ENCODE measurements around the gene C3orf52.

C3orf52 gene

GRCh38 chr3:112132554-112132953, 46.4 kb downstream of the C3orf52 start:
- ATAC-seq (ENCODE audit: low read depth): no peak
- H3K4me3 Mint-ChIP-seq: peak overlapping the region; percentile 90

GRCh38 chr3:112132975-112133448, 46.8 kb downstream of the C3orf52 start, which contains the start of gene GCSAM:
Gene GCSAM (minus strand): TSS chr3:112133248. CDS start chr3:112133120, 128 bp downstream.
- peak; percentile 77 for ATAC-seq (ENCODE audit: low read depth)
- Mint-ChIP-seq H3K9me3 (no peaks in the 10 kb centered on the region), H3K4me1 (peaks cover 38% of the 10 kb centered on the region), H3K27ac (peak within 1 kb of the TSS; percentile 92), H3K27me3 (no peaks in the 10 kb centered on the region), H3K4me3 (peak within 1 kb of the TSS; percentile 90), H3K36me3 (no peaks in the 10 kb centered on the region)
- DNase-seq (ENCODE audit: low spot score in 2 of 2): peak; percentile 43 to 67

More at GRCh38 chr3:112132554-112132953, 46.4 kb downstream of the C3orf52 start:
- no peak for DNase-seq (ENCODE audit: low spot score in 2 of 2)
- Mint-ChIP-seq H3K27me3 (no peaks in the 10 kb centered on the region), H3K9me3 (no peaks in the 10 kb centered on the region), H3K27ac (peak overlapping the region; percentile 92), H3K36me3 (no peaks in the 10 kb centered on the region), H3K4me1 (peaks cover 43% of the 10 kb centered on the region)

- H3K4me3 Mint-ChIP-seq: peak overlapping the region; percentile 90
- H3K9me3 Mint-ChIP-seq: no peaks in the 10 kb centered on the region
- no peak for ATAC-seq (ENCODE audit: low read depth)
- H3K27me3 Mint-ChIP-seq: no peaks in the 10 kb centered on the region
- H3K36me3 Mint-ChIP-seq: no peaks in the 10 kb centered on the region
- peak overlapping the region; percentile 92 for H3K27ac Mint-ChIP-seq
- no peak for DNase-seq (ENCODE audit: low spot score in 2 of 2)
- peaks cover 35% of the 10 kb centered on the region for H3K4me1 Mint-ChIP-seq
Measured at GRCh38 chr3:112133626-112134334, 47.6 kb downstream of the C3orf52 start.

GRCh38 chr3:112134335-112135124, 48.3 kb downstream of the C3orf52 start:
- no peak overlapping the region for H3K4me3 Mint-ChIP-seq
- no peaks in the 10 kb centered on the region for H3K9me3 Mint-ChIP-seq
- DNase-seq (ENCODE audit: low spot score in 2 of 2) (no peak), ATAC-seq (ENCODE audit: low read depth) (no peak)
- no peaks in the 10 kb centered on the region for H3K36me3 Mint-ChIP-seq
- peak overlapping the region; percentile 92 for H3K27ac Mint-ChIP-seq
- peaks cover 29% of the 10 kb centered on the region for H3K4me1 Mint-ChIP-seq
- no peaks in the 10 kb centered on the region for H3K27me3 Mint-ChIP-seq

- ATAC-seq (ENCODE audit: low read depth) (no peak), DNase-seq (ENCODE audit: low spot score in 2 of 2) (no peak)
- Mint-ChIP-seq H3K36me3 (no peaks in the 10 kb centered on the region), H3K27me3 (no peaks in the 10 kb centered on the region), H3K27ac (no peak overlapping the region), H3K4me1 (peaks cover 17% of the 10 kb centered on the region), H3K9me3 (no peaks in the 10 kb centered on the region), H3K4me3 (no peak overlapping the region)
Measured at GRCh38 chr3:112136046-112136445, 49.9 kb downstream of the C3orf52 start.

GRCh38 chr3:112136959-112137693, 50.9 kb downstream of the C3orf52 start:
- ATAC-seq (ENCODE audit: low read depth): no peak
- no peak overlapping the region for H3K4me3 Mint-ChIP-seq

GRCh38 chr3:112137781-112138180, 51.6 kb downstream of the C3orf52 start:
- no peaks in the 10 kb centered on the region for H3K36me3 Mint-ChIP-seq
- no peak overlapping the region for H3K4me3 Mint-ChIP-seq
- H3K4me1 Mint-ChIP-seq: peaks cover 12% of the 10 kb centered on the region
- DNase-seq (ENCODE audit: low spot score in 2 of 2) (no peak), ATAC-seq (ENCODE audit: low read depth) (no peak)
- H3K27ac Mint-ChIP-seq: no peak overlapping the region
- no peaks in the 10 kb centered on the region for H3K27me3 Mint-ChIP-seq
- H3K9me3 Mint-ChIP-seq: no peaks in the 10 kb centered on the region

More at GRCh38 chr3:112136959-112137693, 50.9 kb downstream of the C3orf52 start:
- no peaks in the 10 kb centered on the region for H3K36me3 Mint-ChIP-seq
- peak overlapping the region; percentile 49 for H3K27ac Mint-ChIP-seq
- H3K27me3 Mint-ChIP-seq: no peaks in the 10 kb centered on the region
- peaks cover 14% of the 10 kb centered on the region for H3K4me1 Mint-ChIP-seq
- DNase-seq (ENCODE audit: low spot score in 2 of 2): no peak
- no peaks in the 10 kb centered on the region for H3K9me3 Mint-ChIP-seq

- Mint-ChIP-seq H3K27me3 (no peaks in the 10 kb centered on the region), H3K9me3 (peaks cover 1% of the 10 kb centered on the region), H3K4me3 (no peak overlapping the region), H3K4me1 (peaks cover 11% of the 10 kb centered on the region), H3K27ac (no peak overlapping the region), H3K36me3 (no peaks in the 10 kb centered on the region)
- DNase-seq (ENCODE audit: low spot score in 2 of 2): no peak
- no peak for ATAC-seq (ENCODE audit: low read depth)
Measured at GRCh38 chr3:112138219-112138969, 52.2 kb downstream of the C3orf52 start.

- peaks cover 10% of the 10 kb centered on the region for H3K4me1 Mint-ChIP-seq
Measured at GRCh38 chr3:112140584-112140983, 54.4 kb downstream of the C3orf52 start.

GRCh38 chr3:112141293-112141692, 55.1 kb downstream of the C3orf52 start:
- Mint-ChIP-seq H3K27ac (no peak overlapping the region), H3K9me3 (peaks cover 3% of the 10 kb centered on the region), H3K4me3 (no peak overlapping the region), H3K36me3 (no peaks in the 10 kb centered on the region), H3K27me3 (no peaks in the 10 kb centered on the region), H3K4me1 (peaks cover 10% of the 10 kb centered on the region)
- ATAC-seq (ENCODE audit: low read depth) (no peak), DNase-seq (ENCODE audit: low spot score in 2 of 2) (no peak)

More at GRCh38 chr3:112140584-112140983, 54.4 kb downstream of the C3orf52 start:
- H3K27me3 Mint-ChIP-seq: no peaks in the 10 kb centered on the region
- no peak for ATAC-seq (ENCODE audit: low read depth)
- no peak for DNase-seq (ENCODE audit: low spot score in 2 of 2)
- H3K9me3 Mint-ChIP-seq: peaks cover 3% of the 10 kb centered on the region
- H3K4me3 Mint-ChIP-seq: no peak overlapping the region
- H3K27ac Mint-ChIP-seq: no peak overlapping the region
- no peaks in the 10 kb centered on the region for H3K36me3 Mint-ChIP-seq

- H3K36me3 Mint-ChIP-seq: peaks cover 3% of the 10 kb centered on the region
- H3K4me3 Mint-ChIP-seq: peak overlapping the region; percentile 0
- peaks cover 8% of the 10 kb centered on the region for H3K9me3 Mint-ChIP-seq
- DNase-seq (ENCODE audit: low spot score in 2 of 2) (no peak), ATAC-seq (ENCODE audit: low read depth) (peak; percentile 32)
- H3K27ac Mint-ChIP-seq: no peak overlapping the region
- peaks cover 7% of the 10 kb centered on the region for H3K4me1 Mint-ChIP-seq
- H3K27me3 Mint-ChIP-seq: no peaks in the 10 kb centered on the region
Measured at GRCh38 chr3:112143251-112143650, 57.1 kb downstream of the C3orf52 start.

GRCh38 chr3:112143689-112144088, 57.5 kb downstream of the C3orf52 start:
- DNase-seq (ENCODE audit: low spot score in 2 of 2) (no peak), ATAC-seq (ENCODE audit: low read depth) (peak; percentile 34)
- H3K4me1 Mint-ChIP-seq: peaks cover 7% of the 10 kb centered on the region
- H3K4me3 Mint-ChIP-seq: peak overlapping the region; percentile 0
- no peak overlapping the region for H3K27ac Mint-ChIP-seq
- H3K9me3 Mint-ChIP-seq: peaks cover 8% of the 10 kb centered on the region
- peaks cover 3% of the 10 kb centered on the region for H3K36me3 Mint-ChIP-seq
- H3K27me3 Mint-ChIP-seq: no peaks in the 10 kb centered on the region

- Mint-ChIP-seq H3K27ac (no peak overlapping the region), H3K4me3 (no peak overlapping the region), H3K4me1 (no peaks in the 10 kb centered on the region), H3K27me3 (peaks cover 4% of the 10 kb centered on the region), H3K36me3 (peaks cover 3% of the 10 kb centered on the region), H3K9me3 (peaks cover 6% of the 10 kb centered on the region)
- ATAC-seq (ENCODE audit: low read depth) (no peak), DNase-seq (ENCODE audit: low spot score in 2 of 2) (no peak)
Measured at GRCh38 chr3:112149136-112149535, 62.9 kb downstream of the C3orf52 start.
